ENCODE results near the gene EMILIN3.

EMILIN3 gene

DNA sequence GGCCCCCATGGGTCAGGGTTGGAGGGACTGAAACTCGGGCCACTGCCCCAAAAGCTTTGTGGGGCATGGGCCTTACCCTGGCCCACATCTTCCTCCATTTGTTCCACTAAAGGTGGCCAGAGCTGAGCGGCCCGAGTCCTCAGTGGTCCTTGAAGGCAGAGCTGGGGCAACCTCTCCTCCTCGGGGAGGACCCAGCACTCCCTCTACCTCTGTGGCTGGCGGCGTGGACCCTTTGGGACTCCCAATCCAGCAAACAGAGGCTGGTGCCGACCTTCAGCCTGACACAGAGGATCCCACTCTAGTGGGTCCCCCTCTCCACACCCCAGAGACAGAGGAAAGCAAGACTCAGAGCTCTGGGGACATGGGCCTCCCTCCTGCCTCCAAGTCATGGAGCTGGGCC is 16.7 kb downstream of the EMILIN3 start:
- no peak for DNase-seq

DNA sequence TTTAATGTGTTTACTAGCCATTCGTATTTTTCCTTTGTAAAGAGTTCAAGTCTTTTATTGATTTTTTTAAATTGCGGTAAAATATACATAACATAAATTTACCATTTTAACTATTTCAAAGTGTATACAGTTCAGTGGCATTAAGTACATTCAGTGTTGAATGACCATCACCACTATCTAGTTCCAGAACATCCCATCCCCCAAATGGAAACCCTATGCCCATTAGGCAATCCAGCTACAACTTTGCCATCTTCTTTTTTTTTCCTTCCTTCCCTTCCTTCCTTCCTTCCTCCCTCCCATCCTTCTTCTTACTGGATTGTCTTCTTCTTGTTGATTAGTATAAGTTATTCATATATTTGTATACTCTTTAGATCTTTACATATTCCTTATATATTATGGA is 17.4 kb downstream of the EMILIN3 start:
- no peak for DNase-seq

DNA sequence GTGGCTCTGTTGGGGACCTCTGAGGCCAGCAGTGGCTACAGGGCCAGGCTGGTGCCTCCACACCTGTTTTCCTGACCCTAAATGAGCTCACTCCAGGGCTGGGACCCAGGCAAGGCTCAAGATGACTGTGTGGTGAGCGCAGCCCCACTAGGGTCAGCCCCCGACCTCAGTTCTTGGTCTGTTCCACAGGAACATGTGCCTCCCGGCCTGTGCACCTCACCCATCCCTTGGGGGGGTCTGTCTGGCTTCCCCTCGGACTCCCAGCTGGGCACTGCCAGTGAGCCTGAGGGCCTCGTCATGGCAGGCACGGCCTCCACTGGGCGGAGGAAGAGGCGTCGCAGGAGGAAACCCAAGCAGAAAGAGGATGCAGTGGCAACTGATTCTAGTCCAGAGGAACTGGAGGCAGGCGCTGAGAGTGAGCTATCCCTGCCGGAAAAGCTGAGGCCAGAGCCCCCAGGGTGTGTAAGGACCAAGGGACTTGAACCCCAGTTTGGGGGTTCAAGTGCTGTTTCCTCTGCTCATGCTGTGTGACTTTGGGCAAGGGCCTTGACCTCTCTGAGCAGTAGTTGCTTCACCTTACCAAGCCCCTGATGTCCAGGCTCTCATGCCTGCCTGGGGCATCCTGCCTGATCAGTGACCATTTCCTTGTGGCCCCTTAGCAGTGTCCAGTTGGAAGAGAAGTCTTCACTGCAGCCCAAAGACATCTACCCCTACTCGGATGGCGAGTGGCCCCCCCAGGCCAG is 18.0 kb downstream of the EMILIN3 start:
- no peak for DNase-seq

- no peak for DNase-seq
Observed at GRCh38 chr20:41347523-41348429, 18.8 kb downstream of the EMILIN3 start.

DNA sequence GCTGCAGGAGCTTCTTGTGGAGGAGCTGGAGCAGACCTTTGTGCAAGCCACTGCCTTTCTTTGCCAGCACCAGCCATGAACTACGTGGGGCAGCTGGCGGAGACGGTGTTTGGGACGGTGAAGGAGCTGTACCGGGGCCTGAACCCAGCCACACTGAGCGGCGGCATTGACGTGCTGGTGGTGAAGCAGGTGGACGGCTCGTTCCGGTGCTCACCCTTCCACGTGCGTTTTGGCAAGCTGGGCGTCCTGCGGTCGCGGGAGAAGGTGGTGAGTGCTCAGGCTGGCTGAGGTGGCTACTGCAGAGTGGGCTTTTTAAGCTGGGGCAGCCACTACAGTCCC is 20.9 kb downstream of the EMILIN3 start:
- no peak for DNase-seq

DNA sequence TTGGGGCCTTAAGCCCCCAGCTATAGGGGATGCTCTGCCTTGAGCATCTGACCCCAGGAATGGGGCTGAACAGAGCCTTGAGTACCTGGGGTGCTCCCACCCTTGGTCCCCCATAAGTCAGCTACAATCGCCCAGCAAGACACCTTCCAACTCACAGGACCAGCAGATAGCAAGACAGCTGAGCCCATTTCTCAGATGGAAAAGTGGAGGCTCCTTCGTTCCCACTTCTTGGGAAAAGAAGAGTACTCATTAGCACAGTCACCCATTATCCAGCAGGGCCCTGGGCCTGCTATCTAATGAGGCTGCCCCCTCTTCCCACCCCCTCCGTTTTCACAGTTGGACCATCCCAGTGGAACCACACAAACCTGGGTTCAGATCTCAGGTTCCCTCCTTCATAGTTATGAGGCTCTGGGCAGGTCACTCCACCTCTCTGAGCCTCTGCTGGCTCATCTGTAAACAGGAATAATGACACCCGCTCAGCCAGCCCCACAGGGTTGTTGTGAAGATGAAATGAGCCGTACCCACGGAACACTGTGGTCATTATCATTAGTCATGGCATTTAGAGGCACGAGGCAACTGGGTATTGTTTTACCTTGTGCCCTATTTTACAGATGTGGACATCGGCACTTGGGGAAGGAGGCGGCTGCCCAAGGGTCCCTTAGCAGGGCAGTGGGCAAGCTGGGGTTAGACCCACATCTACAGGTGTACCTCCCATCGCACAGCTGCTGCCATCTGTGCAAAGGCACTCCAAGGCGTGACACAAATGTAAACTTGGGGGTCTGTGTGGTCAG is 21.5 kb downstream of the EMILIN3 start:
- DNase-seq: no peak

- no peak for DNase-seq
Observed at GRCh38 chr20:41344477-41344876, 22.1 kb downstream of the EMILIN3 start.

DNA sequence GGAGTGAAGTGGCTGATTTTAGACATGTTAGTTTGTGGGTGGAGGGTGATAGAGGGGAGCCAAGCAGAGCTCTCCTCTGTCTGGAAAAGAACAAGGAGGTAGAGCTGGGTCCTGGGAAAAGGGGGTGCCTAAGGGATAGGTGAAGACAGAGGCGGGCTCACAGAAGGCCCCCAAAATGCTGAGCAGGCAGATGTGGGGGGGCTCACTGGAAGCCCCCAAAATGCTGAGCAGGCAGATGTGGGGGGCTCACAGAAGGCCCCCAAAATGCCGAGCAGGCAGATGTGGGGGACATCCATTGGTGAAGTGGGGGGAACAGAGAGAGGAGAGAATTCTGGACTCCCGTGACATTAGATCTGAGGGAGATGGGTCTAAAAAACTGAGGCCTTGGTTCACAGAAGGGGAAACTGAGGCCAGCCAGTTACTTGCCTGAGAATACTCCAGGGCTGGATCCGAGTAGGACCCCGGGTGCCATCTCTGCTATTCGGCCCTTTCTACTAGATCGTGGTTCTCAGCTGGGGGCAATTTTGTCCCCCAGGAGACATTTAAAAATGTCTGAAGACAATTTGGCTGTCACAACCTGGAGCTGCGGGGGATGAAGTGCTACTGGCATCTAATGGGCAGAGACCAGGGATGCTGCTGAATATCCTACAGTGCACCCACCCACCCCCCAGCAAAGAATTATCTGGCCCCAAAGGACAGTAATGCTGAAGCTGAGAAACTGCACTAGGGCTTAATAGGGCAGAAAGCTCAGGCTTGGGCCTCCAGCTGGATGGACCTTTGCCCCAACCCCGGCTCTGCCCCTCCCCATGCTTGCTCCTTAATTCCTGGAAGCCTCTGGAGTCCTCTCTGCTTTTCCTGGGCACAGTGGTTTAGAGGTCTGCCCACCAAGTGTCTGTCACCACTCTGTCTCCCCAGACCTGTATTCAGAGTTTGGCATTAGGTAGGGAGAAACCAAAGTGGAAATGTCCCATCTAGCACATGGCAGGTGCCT is 23.8 kb downstream of the EMILIN3 start:
- DNase-seq: no peak

DNA sequence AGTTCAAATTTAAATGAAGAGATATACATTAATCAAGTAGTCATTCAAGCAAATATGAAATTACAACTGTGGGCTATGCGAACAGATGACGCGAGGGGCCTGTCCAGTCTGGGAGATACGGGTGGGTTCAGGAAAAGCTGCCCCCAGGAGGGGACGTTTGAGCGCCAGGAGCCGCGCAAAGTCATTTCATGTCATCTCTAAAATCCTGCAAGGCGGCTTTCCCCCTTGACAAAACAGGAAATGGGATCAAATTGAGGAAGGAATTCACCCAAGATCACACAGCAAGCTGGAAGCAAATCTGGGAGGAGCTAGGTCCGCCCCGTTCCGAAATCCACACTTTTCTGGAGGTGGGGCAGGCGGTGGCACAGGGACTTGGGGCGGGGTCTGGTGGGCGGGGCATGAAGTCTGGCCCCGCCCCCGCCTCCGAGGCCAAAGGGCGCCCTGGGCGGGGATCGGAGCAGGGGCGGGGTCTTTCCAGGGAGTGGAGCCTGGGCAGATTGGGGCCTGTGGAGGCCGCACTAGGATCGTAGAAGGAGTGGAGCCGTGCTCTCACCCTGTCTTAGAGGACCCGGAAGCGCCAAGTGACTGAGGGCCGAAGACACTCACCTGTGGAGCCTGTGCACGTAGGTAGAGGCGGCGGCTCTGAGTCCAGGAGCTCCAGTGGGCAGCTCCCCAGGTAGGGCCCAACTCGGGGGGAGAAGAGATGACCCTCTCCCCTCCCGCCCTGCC is 26.1 kb downstream of the EMILIN3 start, which contains the start of gene LPIN3:
Gene LPIN3 (plus strand): TSS at position 495 of the 729 bp plus-strand sequence. CDS start 4,983 bp downstream, outside the sequence.
- peak in 28 of 58 donors; percentile 7 to 46 (median 28) for DNase-seq

DNA sequence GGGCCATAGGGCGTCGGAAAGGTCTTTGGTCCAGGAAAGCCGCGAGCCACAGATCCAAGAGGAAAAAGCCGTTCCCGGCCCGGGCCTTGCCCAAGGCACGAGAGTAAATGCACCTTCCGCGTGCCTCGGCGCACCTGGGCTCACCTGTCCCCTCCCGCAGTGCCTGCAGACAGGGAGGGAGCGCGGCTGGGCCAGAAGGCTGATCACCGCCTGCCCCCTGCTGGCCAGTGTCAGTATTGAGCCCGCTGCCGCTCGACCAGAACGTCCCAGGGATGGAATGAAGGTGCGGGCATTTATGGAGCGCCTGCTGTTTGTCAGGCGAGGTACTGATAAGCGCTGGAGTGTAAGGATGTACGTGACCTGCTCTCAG is 26.7 kb downstream of the EMILIN3 start:
- DNase-seq: peak in 56 of 58 donors; percentile 15 to 83 (median 56)

GRCh38 chr20:41336711-41337492 is 29.7 kb downstream of the EMILIN3 start:
- DNase-seq: no peak

DNA sequence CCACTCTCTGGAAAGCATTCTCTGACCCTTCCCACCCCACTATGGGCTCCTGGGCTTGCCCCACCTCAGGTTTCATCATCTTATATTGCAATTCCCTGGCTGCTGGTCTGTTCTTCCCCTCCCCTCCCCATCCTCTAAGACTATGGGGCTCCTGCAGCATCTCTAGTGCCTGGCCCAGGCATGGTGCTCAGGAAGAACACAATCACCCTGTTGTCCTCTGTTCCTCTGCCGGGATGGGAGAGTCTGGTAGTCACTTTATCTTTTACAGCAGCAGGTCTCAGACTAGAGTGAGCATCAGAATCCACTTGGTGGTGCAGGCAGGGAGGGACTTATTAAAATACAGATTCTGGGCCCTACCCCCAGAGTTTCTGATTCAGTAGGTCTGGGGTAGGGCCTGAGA is 31.0 kb downstream of the EMILIN3 start:
- no peak for DNase-seq

DNA sequence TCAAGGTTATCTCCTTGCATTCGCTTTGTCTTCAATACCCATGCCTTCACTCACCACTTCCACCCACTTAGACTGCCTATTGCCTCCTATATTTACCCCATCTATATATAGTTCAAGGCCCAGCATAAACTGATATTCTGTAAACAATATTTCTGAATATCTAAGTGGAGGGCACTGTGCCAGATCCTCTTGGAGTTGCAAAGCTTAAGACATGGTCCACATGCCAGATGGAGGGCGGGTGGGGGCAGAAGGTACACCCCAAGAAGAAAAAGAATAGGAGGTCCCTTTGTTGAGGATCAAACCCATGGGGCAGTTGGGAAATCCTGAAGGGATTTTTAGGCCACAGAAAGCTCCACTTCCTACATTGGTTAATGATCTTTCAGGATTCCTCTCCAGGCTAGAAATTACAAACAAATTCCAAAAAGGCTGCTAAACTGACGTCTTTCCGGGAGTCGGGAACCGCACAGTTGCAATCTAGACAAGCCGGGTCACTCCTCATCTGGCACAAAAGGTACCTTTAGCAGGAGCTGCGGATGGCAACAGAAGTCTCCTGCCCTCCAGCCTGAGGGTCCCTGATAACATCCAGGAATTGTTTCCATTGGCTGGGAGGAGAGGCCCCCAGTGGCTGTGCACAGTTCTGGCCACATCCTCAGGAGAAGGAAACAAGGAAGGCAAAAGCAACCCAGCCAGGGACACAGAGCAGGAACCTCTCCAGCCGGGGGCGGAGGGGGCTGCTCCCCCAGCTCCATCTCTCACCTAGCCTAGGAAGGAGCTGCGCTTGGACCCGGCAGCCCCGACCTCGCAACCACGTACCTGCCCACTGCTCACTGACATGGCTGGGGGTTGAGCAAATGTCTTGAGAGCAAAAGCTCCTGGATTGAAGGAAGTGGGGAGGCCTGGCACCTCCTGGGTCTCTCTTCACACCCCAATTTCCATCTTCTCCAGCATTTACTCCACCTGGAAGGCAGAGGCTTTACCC is 31.9 kb downstream of the EMILIN3 start:
- DNase-seq: no peak

GRCh38 chr20:41334036-41334435 is 32.6 kb downstream of the EMILIN3 start:
- no peak for DNase-seq

- no peak for DNase-seq
Observed at GRCh38 chr20:41331731-41332130, 34.9 kb downstream of the EMILIN3 start.

DNA sequence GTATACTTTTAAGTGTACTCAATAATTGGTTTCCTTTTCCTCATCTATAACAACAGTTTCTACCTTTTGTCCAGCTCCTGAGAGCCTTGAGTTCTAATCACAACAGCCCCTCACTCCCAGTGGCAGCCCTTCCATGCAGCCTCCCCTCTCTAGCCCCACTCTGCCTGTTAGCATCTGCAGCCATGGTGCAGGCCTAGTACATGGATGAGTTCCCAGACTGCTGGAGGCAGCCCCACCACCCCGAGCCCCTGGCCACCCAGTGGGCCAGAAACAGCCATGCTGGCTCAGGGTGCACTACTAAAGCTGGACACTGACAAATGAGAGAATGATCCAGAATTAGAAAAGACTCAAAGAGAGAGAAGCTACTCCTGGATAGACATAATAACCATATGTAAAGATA is 35.7 kb downstream of the EMILIN3 start:
- DNase-seq: no peak

GRCh38 chr20:41330343-41330720 is 36.3 kb downstream of the EMILIN3 start:
- DNase-seq: no peak
